Psoas muscle (tissue), 8 donors: ENCODE results near the gene DDIT3. TPM values are rescaled to one million over a fixed set of nuclear protein-coding genes. Genes with fewer than 3 reads are reported as not detected.
A peak's percentile ranks its signal among the peaks of the same experiment; 100 is the strongest.

Experiments used
- ATAC-seq, 4 donors: fragments of 200-7000 bp; cut with Tn5 transposase; one replicate each; pipeline ENCODE4 v1.9.1; 2020; ENCODE audit warnings: moderate library complexity in 3 of 4, mild to moderate bottlenecking in 2 of 4
- DNase-seq, 2 donors: peaks; one replicate each; pipeline ENCODE4 v3.0.0-alpha.2; 2020
- H3K27ac ChIP-seq: fragments of 200-600 bp; one replicate; pipeline ENCODE4 v1.8.0; 2022
- H3K27me3 ChIP-seq, 3 donors: fragments of 200-600 bp in 1 of 3; one replicate each; pipeline versions ENCODE4 v1.6.1 to v1.8.0; 2013 to 2022; ENCODE audit warnings: low read length in 2 of 3, mild to moderate bottlenecking in 2 of 3, moderate library complexity in 1 of 3; ENCODE audit not compliant: insufficient read depth in 3 of 3
- H3K36me3 ChIP-seq, 2 donors: fragments of 200-600 bp in 1 of 2; one replicate each; pipeline versions ENCODE4 v1.6.1 to v1.8.0; 2013 to 2022; ENCODE audit warnings: low read depth in 1 of 2, mild to moderate bottlenecking in 1 of 2, moderate library complexity in 1 of 2; ENCODE audit not compliant: insufficient read depth in 1 of 2
- H3K4me1 ChIP-seq: fragments of 200-600 bp; one replicate; pipeline ENCODE4 v1.8.0; 2022
- H3K4me3 ChIP-seq: fragments of 200-600 bp; one replicate; pipeline ENCODE4 v1.8.0; 2022; ENCODE audit warnings: mild to moderate bottlenecking
- H3K9me3 ChIP-seq: fragments of 200-600 bp; one replicate; pipeline ENCODE4 v1.8.0; 2022
- CTCF ChIP-seq: fragments of 200-600 bp; IDR thresholded peaks from one replicate; pipeline ENCODE4 v1.8.0; 2022; ENCODE audit warnings: antibody characterized with exemption
- WGBS, 3 donors: extraction: QIAGEN DNeasy Blood & Tissue Kit; methylation state at CpG; one replicate each; pipeline versions ENCODE4 v1.1.6 to v1.1.7; 2013; 5-methylcytosine and 5-hydroxymethylcytosine counted together
- intact Hi-C, 2 donors: fragments of 100-400 bp; cut with DNase I; formaldehyde crosslinking; loops; one replicate each; pipeline versions ENCODE4 v1.11.0 to v1.14.2; 2022
- polyA plus RNA-seq, 3 donors: library from polyadenylated mRNA; stranded (reverse); fragments of 200-250 nt; gene quantifications; one replicate each; pipeline ENCODE4 v1.2.3, GENCODE V29; 2013
- total RNA-seq, 4 donors: library from RNA; stranded (reverse); fragmentation: NEBNext Ultra II Directional in 2 of 4; extraction: Animal tissue kit (Norgen Biotek cat#: 25700) in 2 of 4; gene quantifications; one replicate each; pipeline versions ENCODE4 v1.2.1 to v1.2.4, GENCODE V29; 2021 to 2023
- donor health status: healthy with polysubstance abuse.
- donor health status: DM: no; HTN: no; CAD: no; lungs with moderate emphysema.
- donor health status: Bipolar disorder and iron deficiency.
- donor health status: healthy.
- donor health status: DM: yes; HTN: yes; CAD: no.
- donor health status: DM: no; HTN: no; CAD: no.
- donor health status: DM: no; HTN: no; CAD: no.
- donor health status: DM: yes; HTN: yes; CAD: no.

The DDIT3 gene
- total and polyA plus RNA-seq, 7 donors, result 11.1 to 224 (median 59.5) TPM

- intact Hi-C loops, result no loop called here
- DNase-seq, result no peak
- H3K4me1 ChIP-seq, result peaks cover 3% of the 10 kb centered on the region
- 77 to 90% (median 85%) methylated on average over 3 of the region's 3 CpGs for WGBS, 3 donors
- no peaks in the 10 kb centered on the region for H3K36me3 ChIP-seq
- TF ChIP-seq CTCF, result no peak
- H3K4me3 ChIP-seq, result no peak overlapping the region
- H3K9me3 ChIP-seq, result no peaks in the 10 kb centered on the region
- no peak for ATAC-seq
- peaks cover 0 to 29% (median 10%) of the 10 kb centered on the region in 3 donors for H3K27me3 ChIP-seq
- H3K27ac ChIP-seq, result no peak overlapping the region
These were observed 31.5 kb upstream of the DDIT3 start for GRCh38 chr12:57551637-57552305.

- DNase-seq (no peak), ATAC-seq (no peak)
- peaks cover 0 to 29% (median 10%) of the 10 kb centered on the region in 3 donors for H3K27me3 ChIP-seq
- H3K4me1 ChIP-seq, result peaks cover 8% of the 10 kb centered on the region
- no peaks in the 10 kb centered on the region for H3K9me3 ChIP-seq
- H3K27ac ChIP-seq, result no peak overlapping the region
- intact Hi-C loops, result no loop called here
- WGBS, 3 donors, result 53 to 65% (median 61%) methylated on average over 7 of the region's 7 CpGs
- H3K36me3 ChIP-seq, result peaks cover 0 to under 1% of the 10 kb centered on the region in 2 donors
- H3K4me3 ChIP-seq, result no peak overlapping the region
- TF ChIP-seq CTCF, result no peak
These were observed 30.6 kb upstream of the DDIT3 start for GRCh38 chr12:57550641-57551549.

- peaks cover 0 to 8% of the 10 kb centered on the region in 2 donors for H3K36me3 ChIP-seq
- peaks cover 0 to 29% (median 10%) of the 10 kb centered on the region in 3 donors for H3K27me3 ChIP-seq
- no peak within 1 kb of the TSS for H3K27ac ChIP-seq
- ATAC-seq, result no peak
- no peak for TF ChIP-seq CTCF
- DNase-seq, result peak in 1 of 2 donors; percentile 60
- WGBS, 3 donors, result 3 to 7% (median 4%) methylated on average over 32 to 52 of the region's 52 CpGs
- H3K9me3 ChIP-seq, result no peaks in the 10 kb centered on the region
- peak within 1 kb of the TSS; percentile 57 for H3K4me3 ChIP-seq
- H3K4me1 ChIP-seq, result peaks cover 16% of the 10 kb centered on the region
- intact Hi-C loops, result loop anchor here in 1 of 2 donors (5.0 kb wide), 1 partner anchor 142 kb away; the partner anchor contains the start of gene OS9
These were observed 29.8 kb upstream of the DDIT3 start, which contains the start of gene KIF5A for GRCh38 chr12:57549909-57550640. Gene KIF5A (plus strand): TSS chr12:57550044. CDS start chr12:57550272, 228 bp downstream.

GRCh38 chr12:57549203-57549908 is 29.0 kb upstream of the DDIT3 start:
- peaks cover 0 to 29% (median 10%) of the 10 kb centered on the region in 3 donors for H3K27me3 ChIP-seq
- intact Hi-C loops, result loop anchor here in 1 of 2 donors (5.0 kb wide), 1 partner anchor 143 kb away; the partner anchor contains the start of gene OS9
- TF ChIP-seq CTCF, result no peak
- H3K4me3 ChIP-seq, result peak overlapping the region; percentile 57
- peaks cover 2 to 10% of the 10 kb centered on the region in 2 donors for H3K36me3 ChIP-seq
- ATAC-seq (no peak), DNase-seq (no peak)
- WGBS, 3 donors, result 37 to 55% (median 38%) methylated on average over 10 to 13 of the region's 13 CpGs
- no peaks in the 10 kb centered on the region for H3K9me3 ChIP-seq
- H3K27ac ChIP-seq, result no peak overlapping the region
- peaks cover 20% of the 10 kb centered on the region for H3K4me1 ChIP-seq
